ENCODE results near the gene OR2M7. TPM values are rescaled to one million over a fixed set of nuclear protein-coding genes. Genes with fewer than 3 reads are reported as not detected.

Gene OR2M7
- total RNA-seq, 1 donor from 2014 or later = not detected

- Mint-ChIP-seq H3K4me3 (ENCODE audit: unreplicated experiment) (no peak within 1 kb of the TSS), H3K4me1 (ENCODE audit: low read depth) (no peaks in the 10 kb centered on the region), H3K9me3 (ENCODE audit: low read depth) (peaks cover 47% of the 10 kb centered on the region), H3K27me3 (ENCODE audit: low read depth) (no peaks in the 10 kb centered on the region), H3K36me3 (ENCODE audit: low read depth) (no peaks in the 10 kb centered on the region), H3K27ac (ENCODE audit: unreplicated experiment) (no peak within 1 kb of the TSS)
- no peak for DNase-seq (ENCODE audit: low spot score)
- TF ChIP-seq CTCF (IDR thresholded peaks at IDR 0.05) = no peak
Measured at GRCh38 chr1:248303324-248303723, 21.0 kb downstream of the OR2M7 start, which contains the start of gene OR2T12. OR2T12 (minus strand) TSS chr1:248303424; CDS start chr1:248295578, 7,846 bp downstream.

GRCh38 chr1:248288391-248288790 is 36.0 kb downstream of the OR2M7 start:
- H3K36me3 Mint-ChIP-seq (ENCODE audit: low read depth) = no peaks in the 10 kb centered on the region
- DNase-seq (ENCODE audit: low spot score) = no peak
- no peaks in the 10 kb centered on the region for H3K27me3 Mint-ChIP-seq (ENCODE audit: low read depth)
- H3K27ac Mint-ChIP-seq (ENCODE audit: unreplicated experiment) = no peak overlapping the region
- H3K4me1 Mint-ChIP-seq (ENCODE audit: low read depth) = no peaks in the 10 kb centered on the region
- no peak overlapping the region for H3K4me3 Mint-ChIP-seq (ENCODE audit: unreplicated experiment)
- no peak for TF ChIP-seq CTCF (IDR thresholded peaks at IDR 0.05)
- H3K9me3 Mint-ChIP-seq (ENCODE audit: low read depth) = peaks cover 49% of the 10 kb centered on the region

GRCh38 chr1:248277876-248278275 is 46.5 kb downstream of the OR2M7 start, which contains the start of gene OR2T33:
OR2T33 (minus strand) TSS chr1:248277976; CDS start chr1:248273814, 4,162 bp downstream.
- Mint-ChIP-seq H3K4me1 (ENCODE audit: low read depth) (no peaks in the 10 kb centered on the region), H3K9me3 (ENCODE audit: low read depth) (peaks cover 42% of the 10 kb centered on the region), H3K27me3 (ENCODE audit: low read depth) (no peaks in the 10 kb centered on the region), H3K4me3 (ENCODE audit: unreplicated experiment) (no peak within 1 kb of the TSS), H3K36me3 (ENCODE audit: low read depth) (no peaks in the 10 kb centered on the region), H3K27ac (ENCODE audit: unreplicated experiment) (no peak within 1 kb of the TSS)
- DNase-seq (ENCODE audit: low spot score) = no peak
- TF ChIP-seq CTCF (IDR thresholded peaks at IDR 0.05) = no peak

Other genes with a start within 250 kb of the OR2M7 start
- gene OR2L13, start 229.4 kb downstream of the OR2M7 start, total RNA-seq = not detected in 3 replicates
- not detected in 3 replicates for gene OR2M5, start 179.4 kb downstream of the OR2M7 start, total RNA-seq
- not detected in 3 replicates for gene OR2M2, start 149.7 kb downstream of the OR2M7 start, total RNA-seq
- not detected in 3 replicates for gene OR2M3, start 127.3 kb downstream of the OR2M7 start, total RNA-seq
- not detected in 3 replicates for gene OR2M4, start 93.2 kb downstream of the OR2M7 start, total RNA-seq
- not detected in 3 replicates for gene OR2T33, start 46.6 kb downstream of the OR2M7 start, total RNA-seq
- gene OR2T12, start 21.1 kb downstream of the OR2M7 start, total RNA-seq = not detected in 3 replicates
- gene OR14C36, start 24.2 kb upstream of the OR2M7 start, total RNA-seq = not detected in 3 replicates
- not detected in 3 replicates for gene OR2T4, start 37.1 kb upstream of the OR2M7 start, total RNA-seq
- gene OR2T6, start 51.2 kb upstream of the OR2M7 start, total RNA-seq = not detected in 3 replicates
- not detected in 3 replicates for gene OR2T1, start 78.5 kb upstream of the OR2M7 start, total RNA-seq
- gene OR2T2, start 121.1 kb upstream of the OR2M7 start, total RNA-seq = not detected in 3 replicates
- gene OR2T3, start 148.8 kb upstream of the OR2M7 start, total RNA-seq = not detected in 3 replicates
- gene OR2T5, start 164.0 kb upstream of the OR2M7 start, total RNA-seq = not detected in 3 replicates
- gene OR2G6, start 183.5 kb upstream of the OR2M7 start, total RNA-seq = not detected in 3 replicates
- not detected in 3 replicates for gene OR2T29, start 238.2 kb upstream of the OR2M7 start, total RNA-seq

Measured in chondrocyte (in vitro differentiated cells).